ENCODE measurements around the gene NTNG1.

- TF ChIP-seq CHD1 (IDR thresholded peaks at IDR 0.05; ENCODE audit: low read depth, low read length) (no peak), MAX (IDR thresholded peaks at IDR 0.05) (no peak), CTCF (IDR thresholded peaks at IDR 0.05; ENCODE audit: control extremely low read depth in 1 of 3, insufficient read depth in 1 of 3, low read depth in 1 of 3, low read length in 3 of 3) (no peak), CEBPB (IDR thresholded peaks at IDR 0.05; ENCODE audit: low read depth, low read length) (no peak), POLR2A (IDR thresholded peaks at IDR 0.05; ENCODE audit: control extremely low read depth in 1 of 2, low read depth in 2 of 2, low read length in 2 of 2) (no peak), EZH2 (IDR thresholded peaks at IDR 0.05; ENCODE audit: low read depth, low read length, severe bottlenecking) (no peak), CHD7 (IDR thresholded peaks at IDR 0.05; ENCODE audit: insufficient replicate concordance, low read length) (no peak), EP300 (IDR thresholded peaks at IDR 0.05; ENCODE audit: borderline replicate concordance in 1 of 2, low read depth in 2 of 2, low read length in 2 of 2) (no peak), SIN3A (conservative IDR thresholded peaks at IDR 0.05 in 1 of 2, IDR thresholded peaks at IDR 0.05 in 1 of 2; ENCODE audit: low read depth in 1 of 2, low read length in 2 of 2) (no peak), CBX5 (IDR thresholded peaks at IDR 0.05; ENCODE audit: low read depth, low read length) (no peak), TEAD4 (IDR thresholded peaks at IDR 0.05; ENCODE audit: low read depth, low read length) (no peak), SRF (IDR thresholded peaks at IDR 0.05; ENCODE audit: low read depth, low read length) (no peak)
- TF ChIP-seq, protein P1, sequence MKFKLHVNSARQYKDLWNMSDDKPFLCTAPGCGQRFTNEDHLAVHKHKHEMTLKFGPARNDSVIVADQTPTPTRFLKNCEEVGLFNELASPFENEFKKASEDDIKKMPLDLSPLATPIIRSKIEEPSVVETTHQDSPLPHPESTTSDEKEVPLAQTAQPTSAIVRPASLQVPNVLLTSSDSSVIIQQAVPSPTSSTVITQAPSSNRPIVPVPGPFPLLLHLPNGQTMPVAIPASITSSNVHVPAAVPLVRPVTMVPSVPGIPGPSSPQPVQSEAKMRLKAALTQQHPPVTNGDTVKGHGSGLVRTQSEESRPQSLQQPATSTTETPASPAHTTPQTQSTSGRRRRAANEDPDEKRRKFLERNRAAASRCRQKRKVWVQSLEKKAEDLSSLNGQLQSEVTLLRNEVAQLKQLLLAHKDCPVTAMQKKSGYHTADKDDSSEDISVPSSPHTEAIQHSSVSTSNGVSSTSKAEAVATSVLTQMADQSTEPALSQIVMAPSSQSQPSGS (IDR thresholded peaks at IDR 0.05; ENCODE audit: low read length) = no peak
Measured at GRCh38 chr1:107323784-107324183, 182.9 kb downstream of the NTNG1 start.
